GM15510 (cell line): ENCODE results near the gene LYZL6.

ENCODE experiments used
- POLR2A ChIP-seq: IDR thresholded peaks from 3 replicates; pipeline ENCODE4 v1.6.1; 2011; ENCODE audit warnings: borderline replicate concordance; ENCODE audit not compliant: insufficient read length; ENCODE audit errors: extremely low read depth

Gene LYZL6, protein sequence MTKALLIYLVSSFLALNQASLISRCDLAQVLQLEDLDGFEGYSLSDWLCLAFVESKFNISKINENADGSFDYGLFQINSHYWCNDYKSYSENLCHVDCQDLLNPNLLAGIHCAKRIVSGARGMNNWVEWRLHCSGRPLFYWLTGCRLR

DNA sequence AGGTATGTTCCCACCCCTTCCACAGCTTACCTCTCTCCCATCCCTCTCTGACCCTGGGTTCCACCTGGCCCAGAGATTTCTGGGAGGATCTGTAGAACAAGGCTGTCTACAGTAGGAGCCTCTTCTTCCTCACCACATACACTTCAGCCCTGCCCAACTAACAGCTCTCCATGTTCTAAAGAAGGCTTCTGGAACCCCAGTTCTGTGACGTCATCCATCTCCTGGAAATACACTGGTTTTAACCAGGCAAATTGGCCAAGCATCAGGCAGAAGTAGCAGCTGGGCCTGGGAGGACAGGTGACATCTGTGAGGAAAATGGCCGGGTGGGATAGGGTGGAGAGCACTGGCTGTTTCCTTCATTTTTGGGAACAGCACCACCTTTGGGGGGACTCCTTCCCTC, at the start of gene LYZL6:
LYZL6 (minus strand) TSS at position 177 of the 400 bp plus-strand sequence. CDS start 4,357 bp downstream, outside the sequence.
- no peak for TF ChIP-seq POLR2A

DNA sequence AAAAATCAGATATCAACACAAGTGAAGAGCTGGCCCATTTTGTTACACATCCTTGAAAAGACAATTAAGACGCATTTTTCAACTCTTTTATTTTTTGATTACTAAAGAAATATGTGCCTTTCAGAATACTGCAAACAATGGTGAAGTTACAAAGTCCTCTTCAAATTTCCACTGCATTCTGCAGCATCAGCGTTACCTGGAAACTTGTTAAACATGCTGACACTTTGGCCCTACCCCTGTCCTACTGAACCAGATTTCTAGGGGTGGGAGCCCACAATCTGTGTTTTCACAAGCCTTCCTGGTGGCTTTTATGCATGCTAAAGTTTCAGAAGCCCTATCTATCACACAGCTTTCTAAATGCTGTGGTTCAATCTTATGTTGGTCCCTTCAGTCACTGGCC, 47.6 kb upstream of the LYZL6 start:
- no peak for TF ChIP-seq POLR2A

DNA sequence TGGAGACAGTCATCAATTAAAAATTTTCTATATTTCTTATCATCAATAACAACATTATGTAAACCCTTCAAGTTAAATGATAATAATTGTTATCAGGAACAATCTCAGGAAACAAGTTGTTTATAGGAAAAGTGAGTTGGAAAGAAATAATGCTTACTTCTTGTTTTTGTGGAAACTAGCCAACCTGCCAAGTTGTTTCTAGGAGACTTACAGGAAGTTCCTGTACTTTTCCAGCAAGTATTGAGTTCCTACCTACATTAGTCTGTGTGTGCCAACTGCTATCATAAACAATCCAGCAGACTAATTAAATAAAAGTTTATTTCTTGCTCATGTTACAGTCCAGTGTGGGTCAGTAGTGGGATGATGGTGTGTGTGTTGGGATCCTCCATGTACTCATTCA, 44.7 kb upstream of the LYZL6 start:
- TF ChIP-seq POLR2A = no peak

DNA sequence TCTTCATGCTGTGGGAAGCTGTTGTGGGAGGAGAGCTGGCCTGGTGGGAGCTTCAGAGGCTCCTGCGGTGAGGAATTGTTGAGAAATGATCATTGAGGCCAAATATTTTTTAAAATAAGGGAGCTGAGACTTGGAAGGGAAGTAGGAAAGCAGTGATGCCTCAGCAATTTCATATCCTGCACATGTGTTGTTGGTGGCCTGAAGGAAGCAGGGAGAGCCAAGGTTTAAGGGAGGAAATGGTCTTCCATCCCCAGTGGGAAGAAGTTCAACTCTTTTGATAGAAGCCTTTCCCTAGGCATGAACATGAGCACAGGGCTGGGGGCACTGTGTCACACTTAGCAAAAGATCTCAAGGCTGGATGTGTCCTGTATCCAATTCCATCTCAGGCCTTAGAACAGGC, 43.1 kb upstream of the LYZL6 start, which contains the start of gene CCL14:
CCL14 (minus strand) TSS at position 87 of the 400 bp plus-strand sequence; CDS start at position 7, 80 bp downstream.
- TF ChIP-seq POLR2A = no peak

DNA sequence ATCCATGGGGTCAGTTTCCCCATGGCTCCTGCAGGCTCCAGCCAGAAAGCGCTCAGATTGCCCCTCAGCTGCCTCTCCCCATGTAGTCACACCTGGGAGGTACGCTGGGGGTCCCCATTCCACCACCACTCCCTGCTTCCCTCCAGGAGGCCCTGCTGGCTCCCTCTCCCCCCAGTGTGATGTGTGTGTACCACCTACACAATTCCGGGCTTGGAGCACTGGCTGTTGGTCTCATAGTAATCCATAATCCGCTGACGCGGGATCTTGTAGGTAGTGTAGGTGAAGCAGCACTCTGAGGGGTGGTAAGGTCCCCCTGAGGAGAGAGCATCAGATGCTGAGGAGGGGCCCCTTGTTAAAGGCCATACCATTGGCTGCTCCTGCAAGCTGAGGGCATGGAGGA, 40.6 kb upstream of the LYZL6 start:
- TF ChIP-seq POLR2A = no peak

DNA sequence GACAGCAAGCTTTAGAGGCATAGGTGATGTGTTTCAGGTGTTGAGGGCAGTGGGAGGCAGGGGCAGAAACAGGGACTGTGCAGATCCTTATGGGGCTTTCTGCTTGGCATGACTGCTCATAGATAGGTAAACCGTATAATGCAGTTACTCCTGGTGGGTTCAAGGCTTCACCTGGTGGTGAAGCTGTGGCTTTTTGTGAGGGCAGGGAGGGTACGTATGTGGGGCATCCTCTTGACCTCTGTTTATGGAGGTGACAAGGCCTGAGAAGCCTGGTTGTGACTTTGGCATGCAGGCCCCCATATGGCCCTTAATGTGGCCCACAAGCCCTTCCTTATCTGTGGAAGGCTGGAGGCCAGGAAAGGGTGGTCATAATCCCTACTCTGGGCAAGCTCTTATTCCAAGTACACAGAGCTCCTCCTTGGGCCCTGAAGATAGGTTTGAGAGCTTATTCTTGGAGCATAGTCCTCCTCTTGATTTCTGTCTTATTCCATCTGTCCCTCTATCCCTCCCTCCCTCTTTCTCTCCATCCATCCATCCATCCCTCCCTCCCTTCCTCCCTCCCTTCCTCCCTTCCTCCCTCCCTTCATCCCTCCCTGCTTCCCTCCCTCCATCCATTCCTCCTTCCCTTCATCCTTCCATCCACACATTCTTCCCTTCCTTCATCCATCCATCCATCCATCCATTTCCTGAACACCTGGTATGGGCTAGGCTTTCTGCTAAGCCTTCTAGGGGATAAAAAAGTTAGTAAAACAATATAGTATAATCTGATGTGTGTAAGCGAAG, 39.1 kb upstream of the LYZL6 start:
- TF ChIP-seq POLR2A = no peak

DNA sequence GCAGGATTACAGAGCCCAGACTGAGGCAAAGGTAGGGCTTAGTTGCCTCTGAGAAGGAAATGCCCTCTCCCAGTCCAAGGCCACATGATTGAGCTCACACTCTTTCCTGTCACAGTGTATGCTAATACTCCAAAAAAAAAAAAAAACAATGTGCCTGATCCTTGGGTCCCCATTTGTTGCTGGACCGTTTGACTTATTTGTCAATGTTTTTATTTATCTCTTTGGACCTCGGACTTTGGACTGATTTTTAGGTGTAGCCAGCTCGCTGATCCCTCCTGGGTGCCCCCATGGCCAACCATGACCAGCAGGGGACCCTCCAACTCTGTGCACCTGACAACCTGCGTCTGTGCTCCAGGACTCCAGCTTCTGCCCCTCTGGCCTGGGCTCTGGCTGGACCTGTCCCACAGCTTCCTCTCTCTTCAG, 38.4 kb upstream of the LYZL6 start:
- TF ChIP-seq POLR2A = no peak

DNA sequence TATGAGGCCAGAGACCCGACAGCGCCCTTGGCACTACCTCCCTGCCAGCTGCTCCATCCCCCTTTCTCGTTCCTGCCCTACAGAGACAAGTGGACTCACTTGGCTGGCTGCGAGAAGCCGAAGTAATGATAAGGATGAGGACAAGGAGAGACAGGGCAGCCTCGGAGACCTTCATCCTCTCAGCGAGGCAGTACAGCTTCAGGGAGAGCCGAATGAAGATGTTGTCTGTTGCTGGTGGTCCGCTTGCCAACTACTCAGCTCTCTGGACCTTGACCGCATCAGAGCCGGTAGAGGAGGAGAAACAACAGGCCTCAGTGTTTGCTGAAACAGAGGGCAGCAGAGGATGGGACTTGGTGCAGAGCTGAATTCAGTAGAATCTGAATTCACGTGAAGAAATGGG, 37.7 kb upstream of the LYZL6 start, which contains the start of gene CCL16:
CCL16 (minus strand) TSS at position 252 of the 400 bp plus-strand sequence; CDS start at position 175, 77 bp downstream.
- no peak for TF ChIP-seq POLR2A

DNA sequence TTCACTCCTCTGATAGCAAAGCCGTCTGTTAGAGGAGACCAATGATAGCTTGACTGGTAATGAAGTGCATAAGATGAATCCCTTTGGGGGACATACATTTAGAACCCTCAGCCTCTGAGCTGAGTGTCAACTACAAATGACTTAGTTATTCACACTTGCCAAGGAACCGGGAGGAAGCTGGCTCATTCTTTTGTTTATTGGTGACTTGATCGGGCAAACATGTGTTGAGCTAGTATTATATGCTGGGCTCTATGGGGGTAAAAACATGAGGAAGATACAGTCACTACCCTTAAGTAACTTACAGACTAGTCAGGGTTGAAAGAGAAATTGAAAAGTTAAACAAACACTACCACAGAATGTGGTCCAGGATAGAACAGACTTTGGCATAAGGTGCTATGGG, 34.8 kb upstream of the LYZL6 start:
- no peak for TF ChIP-seq POLR2A

DNA sequence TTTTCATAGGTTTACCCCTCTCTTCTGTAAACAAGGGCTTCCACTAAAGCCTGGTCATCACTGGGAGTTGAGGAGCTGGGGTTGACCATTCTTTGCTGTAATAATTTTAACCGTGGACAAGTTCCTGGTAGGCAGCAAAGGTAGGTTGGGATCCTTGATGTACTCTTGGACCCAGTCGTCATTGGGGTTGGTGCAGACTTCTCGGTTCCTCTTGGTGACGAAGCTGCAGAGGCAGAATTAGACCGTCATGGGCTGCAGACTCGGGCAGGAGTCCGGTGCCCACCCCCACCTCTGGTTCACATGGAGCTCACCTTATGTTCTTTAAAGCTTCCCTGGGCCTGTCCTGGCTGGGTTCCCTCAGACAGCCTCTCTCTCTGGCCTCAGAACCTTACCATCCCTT, 34.0 kb upstream of the LYZL6 start:
- TF ChIP-seq POLR2A = no peak

DNA sequence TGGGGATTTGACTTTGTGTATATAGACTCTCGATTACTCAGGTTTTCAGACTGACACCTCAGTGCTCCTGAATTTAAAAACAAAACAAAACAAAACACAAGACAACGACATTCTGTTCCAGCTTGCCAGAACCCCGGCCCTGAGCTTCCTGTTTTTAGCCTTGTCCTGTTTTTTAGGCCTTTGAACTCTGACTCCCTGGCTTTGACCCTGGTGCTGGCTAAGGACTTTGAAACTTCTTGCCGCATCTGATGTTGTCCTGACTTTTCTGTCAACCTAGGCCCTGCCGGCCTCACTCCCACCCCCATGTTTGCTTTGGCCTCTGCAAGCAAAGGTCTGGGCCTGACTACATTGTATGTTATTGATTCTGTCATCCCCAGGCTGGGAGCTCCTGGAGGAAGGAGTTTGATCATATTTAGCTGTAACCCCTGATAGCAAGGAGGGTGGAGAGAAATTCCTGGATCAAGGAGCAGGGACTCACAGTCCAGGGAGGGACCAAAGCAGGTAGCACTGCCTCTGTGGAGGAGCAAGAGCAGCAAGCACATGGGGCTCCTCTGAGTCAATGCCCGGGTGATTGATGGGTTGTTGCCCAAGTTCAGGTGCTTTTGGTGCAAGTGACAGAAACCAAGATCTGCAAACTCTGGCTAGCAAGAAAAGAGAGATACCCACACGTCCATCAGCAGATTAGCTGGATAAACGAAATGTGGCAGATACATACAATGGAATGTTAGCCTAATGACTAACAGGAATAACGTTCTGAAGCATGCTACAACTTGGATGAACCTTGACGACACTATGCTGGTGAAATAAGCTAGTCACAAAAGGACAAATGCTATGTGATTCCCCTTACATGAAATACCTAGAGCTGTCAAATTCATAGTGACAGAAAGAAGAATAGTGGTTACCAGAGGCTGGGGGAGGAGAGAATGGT, 30.1 kb upstream of the LYZL6 start:
- TF ChIP-seq POLR2A = no peak

DNA sequence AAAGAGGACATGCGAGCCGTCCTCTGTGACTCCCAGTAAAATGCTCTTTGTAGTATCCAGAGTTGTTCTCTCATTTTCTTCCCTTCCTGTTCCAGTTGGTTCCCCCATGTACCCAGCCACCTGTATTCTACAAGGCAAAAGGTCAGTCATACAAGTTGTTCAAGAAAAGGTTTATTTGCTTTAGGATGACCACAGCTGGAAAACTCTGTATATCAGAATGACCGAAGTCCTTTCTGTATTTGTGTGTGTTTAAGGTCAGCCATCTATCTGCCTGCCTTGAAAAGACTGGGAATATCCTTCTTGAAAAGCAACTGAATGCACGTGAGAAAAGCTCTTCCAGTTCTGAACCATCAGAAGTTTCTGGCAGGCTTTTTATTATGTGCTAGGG, 29.4 kb upstream of the LYZL6 start:
- TF ChIP-seq POLR2A = no peak

DNA sequence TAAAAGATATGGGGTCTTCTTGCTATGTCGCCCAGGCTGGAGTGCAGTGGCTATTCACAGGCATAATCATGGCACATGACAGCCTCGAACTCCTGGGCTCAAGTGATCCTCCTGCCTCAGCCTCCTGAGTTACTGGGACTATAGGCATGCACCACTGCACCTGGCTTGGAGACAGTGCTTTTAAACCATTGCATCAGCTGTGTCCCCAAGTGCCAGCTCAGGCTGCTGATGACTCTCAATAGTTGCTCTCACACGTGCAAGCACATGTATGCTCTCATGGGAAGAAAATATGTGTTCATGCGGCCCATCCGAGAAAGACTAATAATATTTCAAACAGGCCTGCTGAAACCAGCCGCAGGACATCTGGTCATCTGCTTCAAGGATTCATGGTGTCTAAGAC, 29.0 kb upstream of the LYZL6 start:
- no peak for TF ChIP-seq POLR2A

DNA sequence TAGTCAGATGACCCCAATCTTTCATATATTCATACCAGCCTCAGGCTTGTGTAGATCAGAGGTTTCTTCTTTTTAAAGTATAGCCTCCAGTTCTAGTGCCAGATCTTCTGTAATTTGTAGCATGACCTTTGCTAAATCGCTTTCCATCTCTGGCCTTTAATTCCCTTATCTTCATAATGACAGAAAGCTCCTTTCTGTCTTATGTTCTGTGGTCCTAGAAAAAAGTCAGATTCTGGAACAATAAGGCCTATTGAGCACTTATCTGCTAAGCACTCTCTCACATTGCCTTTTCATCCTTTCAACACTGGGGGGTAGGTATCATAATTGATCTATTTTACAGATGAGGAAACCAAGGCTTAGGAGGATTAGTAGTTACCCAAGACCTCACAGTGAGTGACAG, 28.6 kb upstream of the LYZL6 start:
- no peak for TF ChIP-seq POLR2A

DNA sequence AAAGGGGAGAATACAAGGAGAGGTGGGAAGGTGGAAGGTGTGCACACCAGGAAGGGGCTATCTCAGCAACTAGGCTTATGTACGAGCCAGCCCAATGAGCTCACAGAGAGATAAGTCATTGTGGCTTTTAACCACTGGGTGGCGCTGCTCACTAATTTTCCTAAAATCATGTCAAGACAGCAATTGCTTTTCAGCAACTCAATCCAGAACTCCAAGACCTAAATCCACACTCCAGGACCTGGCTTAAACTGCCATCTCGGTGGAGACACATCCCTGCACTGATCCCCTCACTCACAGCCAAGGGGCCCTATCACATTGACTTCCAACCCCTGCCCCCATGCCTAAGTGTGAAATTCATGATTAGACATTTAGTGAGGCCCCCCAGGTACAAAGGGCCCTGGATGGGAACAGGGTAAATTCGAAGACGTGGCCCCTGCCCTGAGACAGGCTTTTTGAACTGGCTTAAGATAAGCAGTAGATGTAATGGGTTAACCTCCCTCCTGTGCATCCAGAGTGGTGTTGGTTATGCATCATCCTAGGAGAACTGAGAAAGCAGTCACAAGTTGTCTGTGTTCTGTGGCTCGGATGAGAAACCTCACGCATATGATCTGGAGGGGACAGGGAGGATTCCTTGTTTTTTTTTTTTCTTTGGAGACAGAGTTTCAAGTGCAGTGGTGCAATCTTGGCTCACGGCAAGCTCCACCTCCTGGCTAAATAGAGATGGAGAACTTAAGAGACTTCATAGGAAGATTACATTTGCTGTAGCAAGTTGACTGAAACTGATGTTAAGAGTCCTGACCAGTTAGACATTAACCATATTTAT, 26.3 kb upstream of the LYZL6 start:
- TF ChIP-seq POLR2A = no peak

DNA sequence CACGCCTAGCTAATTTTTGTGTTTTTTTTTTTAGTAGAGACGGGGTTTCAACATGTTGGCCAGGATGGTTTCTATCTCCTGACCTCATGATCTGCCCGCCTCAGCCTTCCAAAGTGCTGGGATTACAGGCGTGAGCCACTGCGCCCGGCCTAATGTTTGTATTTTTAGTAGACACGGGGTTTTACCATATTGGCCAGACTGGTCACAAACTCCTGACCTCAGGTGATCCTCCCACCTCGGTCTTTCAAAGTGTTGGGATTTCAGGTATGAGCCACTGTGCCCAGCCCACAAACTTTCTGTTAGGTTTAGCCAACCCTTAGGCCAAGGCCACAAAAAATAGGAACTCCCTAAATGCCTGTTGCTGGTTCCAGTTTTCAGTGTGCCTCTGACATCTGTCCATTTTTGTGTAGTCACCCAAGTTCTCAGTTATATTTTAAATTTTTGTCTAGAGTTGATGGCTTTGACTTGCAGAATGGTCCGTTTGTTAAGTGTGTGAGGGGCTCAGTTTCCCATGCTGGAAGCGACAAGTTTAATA, 25.1 kb upstream of the LYZL6 start:
- no peak for TF ChIP-seq POLR2A
